Thyroid gland (tissue), 4 donors: ENCODE data around the gene CEACAM6.

Experiments used
- CTCF ChIP-seq, 6 experiments: fragments of 200-600 bp in 3 of 6; fragments of 450-650 bp in 3 of 6; sonication (generic) in 3 of 6; IDR thresholded peaks; one replicate each; pipeline ENCODE4 v1.5.1; 2016 to 2019; ENCODE audit warnings: antibody characterized with exemption in 6 of 6, mild to moderate bottlenecking in 2 of 6, inconsistent platforms in 1 of 6, moderate library complexity in 1 of 6
- POLR2A ChIP-seq, 2 donors: fragments of 450-650 bp; IDR thresholded peaks; one replicate each; pipeline ENCODE4 v1.6.1; 2017; ENCODE audit warnings: antibody characterized with exemption in 2 of 2, mild to moderate bottlenecking in 2 of 2, moderate library complexity in 1 of 2

GRCh38 chr19:41706741-41707501 is 48.4 kb upstream of the CEACAM6 start:
- TF ChIP-seq CTCF (IDR thresholded peaks at IDR 0.05) (peak; percentile 35 to 68 (median 48)), POLR2A (IDR thresholded peaks at IDR 0.05) (no peak)
